SHP77 (cell line): ENCODE results near the gene PCP2.
A peak's percentile ranks its signal among the peaks of the same experiment; 100 is the strongest.

Experiments used
- DNase-seq, 2 experiments: peaks; one replicate each; lab custom pipeline; 2025; lab: John Stamatoyannopoulos, UW

PCP2 gene

GRCh38 chr19:7596211-7596937, 37.1 kb downstream of the PCP2 start:
- no peak for DNase-seq

GRCh38 chr19:7595466-7596133, 37.9 kb downstream of the PCP2 start, which contains the start of gene CAMSAP3:
CAMSAP3 (plus strand) TSS chr19:7595863; CDS start chr19:7596003, 140 bp downstream.
- peak; percentile 39 to 61 for DNase-seq

- DNase-seq, result no peak
Observed at GRCh38 chr19:7590256-7590655, 43.3 kb downstream of the PCP2 start.

- DNase-seq, result no peak
Observed at GRCh38 chr19:7589822-7590221, 43.7 kb downstream of the PCP2 start.

- DNase-seq, result no peak
Observed at GRCh38 chr19:7582446-7582845, 51.1 kb downstream of the PCP2 start.
